H9 (cell line): Measurements from ENCODE around the gene DCST1. TPM values are rescaled to one million over a fixed set of nuclear protein-coding genes. Genes with fewer than 3 reads are reported as not detected.

Experiments used
- DNase-seq: peaks from one replicate; pipeline ENCODE4 v3.0.0-alpha.2; 2017
- H2AFZ ChIP-seq: one replicate; pipeline ENCODE4 v1.6.1; 2013; ENCODE audit warnings: mild to moderate bottlenecking, low read length, control low read depth, moderate library complexity
- H2AK5ac ChIP-seq: 2 replicates; pipeline ENCODE4 v1.6.1; 2013; ENCODE audit warnings: low read length, control low read depth, mixed read lengths; ENCODE audit not compliant: insufficient read length
- H2BK120ac ChIP-seq: one replicate; pipeline ENCODE4 v1.6.1; 2013; ENCODE audit warnings: low read depth, mild to moderate bottlenecking, low read length, control low read depth, inconsistent platforms; ENCODE audit not compliant: poor library complexity, severe bottlenecking
- H2BK12ac ChIP-seq: 2 replicates; pipeline ENCODE4 v1.6.1; 2013; ENCODE audit warnings: low read length, control low read depth, mixed read lengths, low read depth; ENCODE audit not compliant: insufficient read length
- H2BK15ac ChIP-seq: 2 replicates; pipeline ENCODE4 v1.6.1; 2013; ENCODE audit warnings: low read depth, low read length, control low read depth
- H2BK20ac ChIP-seq: one replicate; pipeline ENCODE4 v1.6.1; 2013; ENCODE audit warnings: low read depth, mild to moderate bottlenecking, low read length, control low read depth, inconsistent platforms; ENCODE audit not compliant: poor library complexity, severe bottlenecking
- H2BK5ac ChIP-seq: 2 replicates; pipeline ENCODE4 v1.6.1; 2013; ENCODE audit warnings: low read length, control low read depth, mixed read lengths; ENCODE audit not compliant: insufficient read length
- H3K14ac ChIP-seq: 2 replicates; pipeline ENCODE4 v1.6.1; 2013; ENCODE audit warnings: low read length, control low read depth; ENCODE audit not compliant: insufficient read depth
- H3K18ac ChIP-seq: 2 replicates; pipeline ENCODE4 v1.6.1; 2013; ENCODE audit warnings: low read depth, mild to moderate bottlenecking, mixed read lengths, low read length, control low read depth; ENCODE audit not compliant: insufficient read length
- H3K23ac ChIP-seq: 2 replicates; pipeline ENCODE4 v1.6.1; 2013; ENCODE audit warnings: low read length, control low read depth, mixed read lengths, low read depth; ENCODE audit not compliant: insufficient read length
- H3K23me2 ChIP-seq: 2 replicates; pipeline ENCODE4 v1.6.1; 2013; ENCODE audit warnings: low read depth, mild to moderate bottlenecking, mixed read lengths, low read length, control low read depth; ENCODE audit not compliant: insufficient read length, poor library complexity, severe bottlenecking
- H3K27ac ChIP-seq: 2 replicates; pipeline ENCODE4 v1.5.1; 2013; ENCODE audit warnings: low read length, control low read depth, mixed read lengths, low read depth; ENCODE audit not compliant: insufficient read length
- H3K27me3 ChIP-seq: 2 replicates; pipeline ENCODE4 v1.6.1; 2013; ENCODE audit warnings: low read length, control low read depth, inconsistent platforms; ENCODE audit not compliant: insufficient read depth
- H3K4ac ChIP-seq: 2 replicates; pipeline ENCODE4 v1.6.1; 2013; ENCODE audit warnings: low read depth, mild to moderate bottlenecking, control low read depth, inconsistent platforms, low read length, moderate library complexity
- H3K4me1 ChIP-seq: 2 replicates; pipeline ENCODE4 v1.6.1; 2013; ENCODE audit warnings: low read length, control low read depth, inconsistent platforms; ENCODE audit not compliant: insufficient read depth
- H3K4me2 ChIP-seq: 2 replicates; pipeline ENCODE4 v1.6.1; 2013; ENCODE audit warnings: low read length, control low read depth, mixed read lengths; ENCODE audit not compliant: insufficient read length, insufficient read depth
- H3K56ac ChIP-seq: 2 replicates; pipeline ENCODE4 v1.6.1; 2013; ENCODE audit warnings: low read depth, mild to moderate bottlenecking, mixed read lengths, low read length, control low read depth; ENCODE audit not compliant: insufficient read length
- H3K79me1 ChIP-seq: 2 replicates; pipeline ENCODE4 v1.6.1; 2013; ENCODE audit warnings: low read depth, mild to moderate bottlenecking, moderate library complexity, low read length, control low read depth, inconsistent platforms; ENCODE audit not compliant: insufficient read depth, poor library complexity, severe bottlenecking
- H3K79me2 ChIP-seq: 2 replicates; pipeline ENCODE4 v1.6.1; 2013; ENCODE audit warnings: low read length, control low read depth, inconsistent platforms; ENCODE audit not compliant: insufficient read depth
- H3K9ac ChIP-seq: 2 replicates; pipeline ENCODE4 v1.6.1; 2013; ENCODE audit warnings: low read length, control low read depth, mixed read lengths; ENCODE audit not compliant: insufficient read length; ENCODE audit errors: extremely low read depth
- H3K9me3 ChIP-seq: one replicate; pipeline ENCODE4 v1.6.1; 2013; ENCODE audit warnings: low read depth, low read length, inconsistent platforms; ENCODE audit not compliant: control insufficient read depth
- H3T11ph ChIP-seq: one replicate; pipeline ENCODE4 v1.6.1; 2013; ENCODE audit warnings: mild to moderate bottlenecking, low read length, control low read depth, inconsistent platforms
- H4K20me1 ChIP-seq: one replicate; pipeline ENCODE4 v1.6.1; 2013; ENCODE audit not compliant: control insufficient read depth, insufficient read length, insufficient read depth
- H4K5ac ChIP-seq: 2 replicates; pipeline ENCODE4 v1.6.1; 2013; ENCODE audit warnings: low read depth, mild to moderate bottlenecking, mixed read lengths, low read length, control low read depth; ENCODE audit not compliant: insufficient read length
- H4K8ac ChIP-seq: replicated peaks from 2 replicates; pipeline ENCODE4 v1.6.1; 2013; ENCODE audit warnings: low read length, control low read depth, mixed read lengths, low read depth; ENCODE audit not compliant: insufficient read length
- H4K91ac ChIP-seq: 2 replicates; pipeline ENCODE4 v1.6.1; 2013; ENCODE audit warnings: low read depth, mild to moderate bottlenecking, moderate library complexity, mixed read lengths, low read length, control low read depth; ENCODE audit not compliant: insufficient read length
- H3K27ac Mint-ChIP-seq, 3 experiments: 2 replicates in 2 of 3; 3 replicates in 1 of 3; pipeline ENCODE4 v1.8.0; 2020 to 2021; ENCODE audit warnings: mixed read lengths in 3 of 3, mild to moderate bottlenecking in 1 of 3, moderate library complexity in 1 of 3
- H3K27me3 Mint-ChIP-seq: 2 replicates; pipeline ENCODE4 v1.8.0; 2021; ENCODE audit warnings: low read depth, mild to moderate bottlenecking, moderate library complexity, mixed read lengths
- H3K36me3 Mint-ChIP-seq, 3 experiments: 2 replicates in 2 of 3; 3 replicates in 1 of 3; pipeline ENCODE4 v1.8.0; 2020 to 2021; ENCODE audit warnings: low read depth in 3 of 3, mixed read lengths in 3 of 3; ENCODE audit not compliant: insufficient read depth in 1 of 3
- H3K4me1 Mint-ChIP-seq, 2 experiments: 2 replicates each; pipeline ENCODE4 v1.8.0; 2020; ENCODE audit warnings: mixed read lengths in 2 of 2
- H3K4me3 Mint-ChIP-seq, 2 experiments: 2 replicates in 1 of 2; 3 replicates in 1 of 2; pipeline ENCODE4 v1.8.0; 2020 to 2021; ENCODE audit warnings: mild to moderate bottlenecking in 2 of 2, mixed read lengths in 2 of 2, moderate library complexity in 1 of 2
- H3K9me3 Mint-ChIP-seq, 2 experiments: 2 replicates in 1 of 2; 3 replicates in 1 of 2; pipeline ENCODE4 v1.8.0; 2020; ENCODE audit warnings: mild to moderate bottlenecking in 2 of 2, mixed read lengths in 2 of 2, moderate library complexity in 1 of 2
- CTCF ChIP-seq: fragments of 200-600 bp; sonication (generic); conservative IDR thresholded peaks from 3 replicates; pipeline ENCODE4 v1.8.0; 2021; ENCODE audit warnings: antibody characterized with exemption, mild to moderate bottlenecking
- WGBS: extraction: QIAGEN DNeasy Blood & Tissue Kit; methylation state at CpG from one replicate; pipeline ENCODE4 v1.1.7; 2013; ENCODE audit warnings: missing lambda C conversion rate, low lambda C conversion rate, mixed read lengths; ENCODE audit not compliant: insufficient read length; ENCODE audit errors: extremely low coverage; 5-methylcytosine and 5-hydroxymethylcytosine counted together
- total RNA-seq: library from RNA; stranded (reverse); gene quantifications from 2 replicates; pipeline ENCODE4 v1.2.1, GENCODE V29; 2021

The DCST1 gene
- total RNA-seq, 1 experiment from 2014 or later, result not detected

DNA sequence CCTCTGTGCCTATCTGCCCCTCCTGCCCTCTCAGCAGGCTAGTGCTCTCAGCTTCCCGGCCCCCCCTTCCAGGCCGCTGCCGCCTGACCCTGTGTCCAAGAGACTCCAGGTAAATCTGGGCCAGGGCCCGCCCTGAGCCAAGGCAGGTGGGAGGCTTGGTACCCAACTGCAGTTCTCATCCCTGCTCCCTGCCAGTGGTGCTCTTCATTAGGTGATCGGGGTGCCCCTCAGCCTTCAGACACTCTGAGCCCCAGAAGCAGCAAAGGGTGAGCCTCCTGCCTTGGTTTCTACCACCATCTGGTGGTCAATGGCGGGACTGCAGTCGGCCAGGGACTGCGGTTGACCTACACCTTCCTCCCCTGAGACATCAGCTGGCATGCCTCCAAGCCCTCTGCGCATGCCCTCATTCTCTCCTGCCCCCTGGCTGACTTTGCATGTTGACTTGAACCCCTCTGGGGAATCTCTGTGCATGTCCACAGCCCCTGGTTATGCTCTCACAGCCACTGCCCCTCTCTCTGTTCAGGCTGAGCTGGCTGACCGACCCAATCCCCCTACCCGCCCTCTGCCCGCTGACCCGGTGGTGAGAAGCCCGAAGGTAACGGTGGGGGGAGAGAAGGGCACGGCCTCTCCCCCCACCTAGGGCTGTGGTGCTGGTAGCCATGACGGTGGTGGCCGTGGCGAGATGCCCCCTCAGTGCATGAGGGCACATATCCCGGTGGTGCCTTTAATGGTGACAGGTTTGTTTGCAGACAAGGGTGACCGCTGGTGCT lies 27.9 kb downstream of the DCST1 start:
- no peak overlapping the region for H2BK20ac ChIP-seq
- no peak overlapping the region for H2BK12ac ChIP-seq
- H4K91ac ChIP-seq, result no peak overlapping the region
- DNase-seq, result peak; percentile 94
- H3K27ac Mint-ChIP-seq, result no peak overlapping the region
- peak overlapping the region; percentile 34 to 68 for H3K4me3 Mint-ChIP-seq
- H4K20me1 ChIP-seq, result no peaks in the 10 kb centered on the region
- H2BK5ac ChIP-seq, result no peak overlapping the region
- no peak overlapping the region for H2AFZ ChIP-seq
- H3K36me3 Mint-ChIP-seq, result peaks cover 4 to 16% (median 14%) of the 10 kb centered on the region in 3 experiments; a peak in 5 of 7 replicates
- H3K4me1 ChIP-seq, result peaks cover 3% of the 10 kb centered on the region; the same call in 1 of the 2 replicates
- no peak overlapping the region for H4K8ac ChIP-seq
- peaks cover 16 to 26% of the 10 kb centered on the region in 2 experiments for H3K4me1 Mint-ChIP-seq
- no peak overlapping the region for H3K14ac ChIP-seq
- no peaks in the 10 kb centered on the region for H3K27me3 ChIP-seq
- no peak overlapping the region for H3T11ph ChIP-seq
- H3K4me2 ChIP-seq, result peak overlapping the region; percentile 82
- peak; percentile 93 for TF ChIP-seq CTCF
- H3K23me2 ChIP-seq, result peaks cover 17% of the 10 kb centered on the region
- no peak overlapping the region for H3K23ac ChIP-seq
- H2BK120ac ChIP-seq, result no peak overlapping the region
- no CpG with 5 or more reads among the region's 21 CpGs for WGBS
- H3K18ac ChIP-seq, result no peak overlapping the region
- no peak overlapping the region for H3K4ac ChIP-seq
- no peak overlapping the region for H2BK15ac ChIP-seq
- no peak overlapping the region for H2AK5ac ChIP-seq
- no peaks in the 10 kb centered on the region for H3K79me1 ChIP-seq
- H3K56ac ChIP-seq, result no peak overlapping the region
- no peak overlapping the region for H3K9ac ChIP-seq
- H3K27ac ChIP-seq, result no peak overlapping the region
- H3K9me3 Mint-ChIP-seq, result no peaks in the 10 kb centered on the region; a peak in 1 of 5 replicates
- H3K79me2 ChIP-seq, result no peaks in the 10 kb centered on the region; the same call in 1 of the 2 replicates
- no peak overlapping the region for H4K5ac ChIP-seq
- H3K27me3 Mint-ChIP-seq, result peaks cover 2% of the 10 kb centered on the region
- H3K9me3 ChIP-seq, result no peaks in the 10 kb centered on the region
